KMS-11 (cell line): ENCODE data around the gene DDX1.

Experiments
- H2AFZ ChIP-seq: fragments of 200-600 bp; sonication (generic); 2 replicates; pipeline ENCODE4 v1.6.1; 2016; ENCODE audit warnings: antibody characterized with exemption, mixed run types, low read depth
- H3K27ac ChIP-seq: fragments of 200-600 bp; sonication (generic); 2 replicates; pipeline ENCODE4 v1.6.1; 2016; ENCODE audit warnings: mild to moderate bottlenecking, mixed run types
- H3K27me3 ChIP-seq: fragments of 200-600 bp; sonication (generic); 2 replicates; pipeline ENCODE4 v1.6.1; 2017; ENCODE audit warnings: mild to moderate bottlenecking, low read depth, mixed run types, moderate library complexity; ENCODE audit not compliant: insufficient read depth
- H3K36me3 ChIP-seq: fragments of 200-600 bp; sonication (generic); 2 replicates; pipeline ENCODE4 v1.6.1; 2017; ENCODE audit warnings: mild to moderate bottlenecking, mixed run types; ENCODE audit not compliant: insufficient read depth
- H3K4me1 ChIP-seq: fragments of 200-600 bp; sonication (generic); 2 replicates; pipeline ENCODE4 v1.6.1; 2016; ENCODE audit warnings: mild to moderate bottlenecking, low read depth, mixed run types; ENCODE audit not compliant: poor library complexity, severe bottlenecking
- H3K4me2 ChIP-seq: fragments of 200-600 bp; sonication (generic); 2 replicates; pipeline ENCODE4 v1.7.0; 2016; ENCODE audit warnings: mild to moderate bottlenecking, mixed run types
- H3K4me3 ChIP-seq: fragments of 200-600 bp; sonication (generic); IDR thresholded peaks from 2 replicates; pipeline ENCODE4 v1.6.1; 2017; ENCODE audit warnings: low read depth, low read length, mixed read lengths; ENCODE audit not compliant: insufficient read depth
- H3K79me2 ChIP-seq: fragments of 200-600 bp; sonication (generic); 2 replicates; pipeline ENCODE4 v1.6.1; 2016; ENCODE audit warnings: low read depth, mixed run types; ENCODE audit not compliant: insufficient read depth
- H3K9ac ChIP-seq: fragments of 200-600 bp; sonication (generic); 2 replicates; pipeline ENCODE4 v1.6.1; 2016; ENCODE audit warnings: mild to moderate bottlenecking, mixed run types
- H4K20me1 ChIP-seq: fragments of 200-600 bp; sonication (generic); 2 replicates; pipeline ENCODE4 v1.6.1; 2016; ENCODE audit warnings: mild to moderate bottlenecking, mixed run types; ENCODE audit not compliant: insufficient read depth
- TF ChIP-seq, protein P1 (sequence below): fragments of 200-600 bp; sonication (generic); conservative IDR thresholded peaks from 2 replicates; pipeline ENCODE4 v1.6.1; 2017; ENCODE audit warnings: low read depth, mild to moderate bottlenecking, antibody characterized with exemption, low read length, moderate library complexity, mixed read lengths

The DDX1 gene

DNA sequence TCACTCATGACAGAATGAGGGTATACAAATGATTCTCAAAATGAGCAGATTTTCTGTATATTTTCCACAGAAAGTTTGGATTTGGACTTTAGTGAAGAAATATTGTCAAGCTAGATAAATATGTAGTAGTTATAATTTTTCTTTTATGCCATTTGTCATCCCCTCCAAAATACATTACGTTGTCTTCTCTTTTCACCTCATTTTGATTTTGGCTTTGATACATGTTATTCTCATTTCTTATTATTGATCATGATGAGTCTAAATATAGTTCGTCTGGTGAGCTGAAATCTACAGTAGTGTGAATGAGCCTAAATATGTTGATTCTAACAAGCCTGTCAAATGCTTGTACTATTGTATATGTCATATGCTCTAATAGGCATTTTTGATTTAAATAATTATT is 12.3 kb downstream of the DDX1 start:
- Histone ChIP-seq H3K4me1 (no peaks in the 10 kb centered on the region), H4K20me1 (no peaks in the 10 kb centered on the region), H2AFZ (no peak overlapping the region), H3K27ac (no peak overlapping the region), H3K4me2 (no peak overlapping the region), H3K4me3 (no peak overlapping the region), H3K27me3 (no peaks in the 10 kb centered on the region), H3K36me3 (peaks cover 32% of the 10 kb centered on the region; the same call in 1 of the 2 replicates), H3K9ac (no peak overlapping the region), H3K79me2 (no peaks in the 10 kb centered on the region)
- TF ChIP-seq, protein P1, sequence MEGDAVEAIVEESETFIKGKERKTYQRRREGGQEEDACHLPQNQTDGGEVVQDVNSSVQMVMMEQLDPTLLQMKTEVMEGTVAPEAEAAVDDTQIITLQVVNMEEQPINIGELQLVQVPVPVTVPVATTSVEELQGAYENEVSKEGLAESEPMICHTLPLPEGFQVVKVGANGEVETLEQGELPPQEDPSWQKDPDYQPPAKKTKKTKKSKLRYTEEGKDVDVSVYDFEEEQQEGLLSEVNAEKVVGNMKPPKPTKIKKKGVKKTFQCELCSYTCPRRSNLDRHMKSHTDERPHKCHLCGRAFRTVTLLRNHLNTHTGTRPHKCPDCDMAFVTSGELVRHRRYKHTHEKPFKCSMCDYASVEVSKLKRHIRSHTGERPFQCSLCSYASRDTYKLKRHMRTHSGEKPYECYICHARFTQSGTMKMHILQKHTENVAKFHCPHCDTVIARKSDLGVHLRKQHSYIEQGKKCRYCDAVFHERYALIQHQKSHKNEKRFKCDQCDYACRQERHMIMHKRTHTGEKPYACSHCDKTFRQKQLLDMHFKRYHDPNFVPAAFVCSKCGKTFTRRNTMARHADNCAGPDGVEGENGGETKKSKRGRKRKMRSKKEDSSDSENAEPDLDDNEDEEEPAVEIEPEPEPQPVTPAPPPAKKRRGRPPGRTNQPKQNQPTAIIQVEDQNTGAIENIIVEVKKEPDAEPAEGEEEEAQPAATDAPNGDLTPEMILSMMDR, result no peak

DNA sequence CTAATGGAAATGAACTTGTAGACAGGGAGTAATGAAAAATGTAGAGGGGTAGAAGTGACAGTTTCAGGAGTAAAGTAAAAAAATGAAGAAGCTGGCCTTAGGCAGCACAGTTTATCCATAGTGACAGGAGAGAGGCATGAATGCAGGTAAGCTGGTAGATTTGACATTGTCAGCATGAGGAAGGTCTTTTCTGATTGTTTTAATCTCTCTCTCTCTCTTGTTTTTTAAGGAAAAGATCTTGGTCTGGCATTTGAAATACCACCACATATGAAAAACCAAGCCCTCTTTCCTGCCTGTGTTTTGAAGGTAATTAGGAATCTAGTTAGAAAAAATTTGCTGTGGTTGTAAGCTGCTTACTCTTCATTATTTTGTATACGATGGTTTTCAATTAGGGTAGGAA is 14.1 kb downstream of the DDX1 start:
- no peaks in the 10 kb centered on the region for H3K79me2 ChIP-seq
- H2AFZ ChIP-seq, result no peak overlapping the region
- H3K27me3 ChIP-seq, result no peaks in the 10 kb centered on the region
- H3K36me3 ChIP-seq, result peaks cover 32% of the 10 kb centered on the region; the same call in 1 of the 2 replicates
- H3K4me2 ChIP-seq, result no peak overlapping the region
- no peak overlapping the region for H3K9ac ChIP-seq
- no peak overlapping the region for H3K27ac ChIP-seq
- H4K20me1 ChIP-seq, result no peaks in the 10 kb centered on the region
- TF ChIP-seq, protein P1, result no peak
- H3K4me1 ChIP-seq, result no peaks in the 10 kb centered on the region
- no peak overlapping the region for H3K4me3 ChIP-seq

DNA sequence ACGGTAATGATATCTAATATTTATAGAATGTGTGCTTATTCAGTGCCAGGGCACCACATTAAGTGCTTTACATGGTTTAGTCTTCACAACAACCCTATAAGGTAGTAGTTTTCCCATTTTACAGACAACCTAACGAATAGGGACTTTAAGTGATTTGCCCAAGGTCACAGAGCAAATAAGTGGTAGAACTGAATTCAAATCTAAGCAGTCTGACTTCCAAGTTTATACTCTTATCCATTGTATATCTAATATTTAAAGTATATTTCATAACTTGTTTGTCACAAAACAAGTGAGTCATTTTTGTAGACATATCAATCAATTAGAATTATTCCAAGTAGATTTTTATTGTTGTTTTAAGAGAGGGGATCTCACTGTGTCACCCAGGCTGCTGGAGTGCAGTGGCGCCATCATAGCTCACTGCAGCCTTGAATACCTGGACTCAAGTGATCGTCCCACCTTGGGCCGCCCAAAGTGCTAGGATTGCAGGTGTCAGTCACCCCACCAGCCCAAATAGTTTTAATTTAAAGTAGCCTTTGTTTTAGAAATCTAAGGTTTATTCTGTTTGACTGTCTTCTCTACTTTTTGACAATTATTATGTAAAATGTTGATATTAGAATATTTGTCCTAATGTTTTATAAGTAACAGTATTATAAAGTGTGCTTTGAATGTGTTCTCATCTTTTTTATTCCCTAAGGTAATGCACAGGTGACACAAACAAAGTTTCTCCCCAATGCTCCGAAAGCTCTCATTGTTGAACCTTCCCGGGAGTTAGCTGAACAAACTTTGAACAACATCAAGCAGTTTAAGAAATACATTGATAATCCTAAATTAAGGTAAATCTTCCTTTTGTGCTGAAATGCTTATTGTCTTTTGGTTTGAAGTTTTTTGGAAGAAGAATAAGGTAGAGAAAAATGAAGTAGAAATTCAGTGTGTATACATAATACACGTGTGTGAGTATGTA is 15.1 kb downstream of the DDX1 start:
- H4K20me1 ChIP-seq, result no peaks in the 10 kb centered on the region
- H3K4me2 ChIP-seq, result no peak overlapping the region
- no peaks in the 10 kb centered on the region for H3K27me3 ChIP-seq
- no peaks in the 10 kb centered on the region for H3K79me2 ChIP-seq
- H3K4me3 ChIP-seq, result no peak overlapping the region
- no peak overlapping the region for H3K27ac ChIP-seq
- no peak overlapping the region for H2AFZ ChIP-seq
- TF ChIP-seq, protein P1, result no peak
- no peaks in the 10 kb centered on the region for H3K4me1 ChIP-seq
- no peak overlapping the region for H3K9ac ChIP-seq
- H3K36me3 ChIP-seq, result peaks cover 24% of the 10 kb centered on the region; the same call in 1 of the 2 replicates

DNA sequence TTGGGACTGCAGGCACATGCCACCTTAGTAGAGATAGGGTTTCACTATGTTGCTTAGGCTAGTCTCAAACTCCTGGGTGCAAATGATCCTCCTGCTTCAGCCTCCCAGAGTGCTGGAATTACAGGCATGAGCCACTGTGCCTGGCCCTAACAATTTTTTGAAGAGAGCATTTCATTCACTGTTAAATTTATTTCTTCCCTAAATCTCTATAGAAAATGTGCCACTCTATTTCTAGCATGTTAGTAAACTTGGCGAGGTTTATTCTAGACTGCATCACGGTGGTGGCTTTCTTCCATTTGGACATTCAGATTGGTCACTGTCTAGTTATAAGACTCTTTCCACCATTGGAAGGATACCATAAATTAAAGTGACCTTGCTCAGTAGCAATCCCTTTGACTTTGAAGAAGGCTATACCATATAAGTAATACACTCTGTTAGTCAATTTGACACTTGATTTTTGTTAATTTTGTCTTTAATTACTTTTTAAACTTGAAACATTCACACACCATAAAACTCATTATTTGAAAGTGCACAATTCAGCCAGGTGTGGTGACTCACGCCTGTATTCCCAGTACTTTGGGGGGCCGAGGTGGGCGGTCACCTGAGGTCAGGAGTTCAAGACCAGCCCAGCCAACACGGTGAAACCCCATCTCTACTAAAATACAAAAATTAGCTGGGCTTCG is 16.2 kb downstream of the DDX1 start:
- H3K9ac ChIP-seq, result no peak overlapping the region
- no peaks in the 10 kb centered on the region for H3K79me2 ChIP-seq
- no peaks in the 10 kb centered on the region for H4K20me1 ChIP-seq
- H3K4me3 ChIP-seq, result no peak overlapping the region
- H3K36me3 ChIP-seq, result peaks cover 16% of the 10 kb centered on the region; the same call in 1 of the 2 replicates
- no peaks in the 10 kb centered on the region for H3K27me3 ChIP-seq
- no peak overlapping the region for H2AFZ ChIP-seq
- H3K4me1 ChIP-seq, result no peaks in the 10 kb centered on the region
- no peak overlapping the region for H3K27ac ChIP-seq
- no peak overlapping the region for H3K4me2 ChIP-seq
- TF ChIP-seq, protein P1, result no peak
